Activated naive CD8-positive, alpha-beta T cell (primary cell): ENCODE data around the gene SLC9A9.

Experiments used
- H3K27ac Mint-ChIP-seq: one replicate; pipeline ENCODE4 v1.8.0; 2021; ENCODE audit warnings: mixed read lengths
- H3K27me3 Mint-ChIP-seq: one replicate; pipeline ENCODE4 v1.8.0; 2021; ENCODE audit warnings: mixed read lengths
- H3K36me3 Mint-ChIP-seq: one replicate; pipeline ENCODE4 v1.8.0; 2021; ENCODE audit warnings: mixed read lengths
- H3K4me1 Mint-ChIP-seq: one replicate; pipeline ENCODE4 v1.8.0; 2021; ENCODE audit warnings: low read depth, mixed read lengths
- H3K4me3 Mint-ChIP-seq: one replicate; pipeline ENCODE4 v1.8.0; 2021; ENCODE audit warnings: mild to moderate bottlenecking, mixed read lengths
- H3K9me3 Mint-ChIP-seq: one replicate; pipeline ENCODE4 v1.8.0; 2021; ENCODE audit warnings: low read depth, mixed read lengths

SLC9A9 gene

GRCh38 chr3:143252931-143253330, 595.3 kb downstream of the SLC9A9 start:
- no peaks in the 10 kb centered on the region for H3K36me3 Mint-ChIP-seq
- H3K4me3 Mint-ChIP-seq = no peak overlapping the region
- no peaks in the 10 kb centered on the region for H3K4me1 Mint-ChIP-seq
- no peak overlapping the region for H3K27ac Mint-ChIP-seq
- no peaks in the 10 kb centered on the region for H3K9me3 Mint-ChIP-seq
- no peaks in the 10 kb centered on the region for H3K27me3 Mint-ChIP-seq

DNA sequence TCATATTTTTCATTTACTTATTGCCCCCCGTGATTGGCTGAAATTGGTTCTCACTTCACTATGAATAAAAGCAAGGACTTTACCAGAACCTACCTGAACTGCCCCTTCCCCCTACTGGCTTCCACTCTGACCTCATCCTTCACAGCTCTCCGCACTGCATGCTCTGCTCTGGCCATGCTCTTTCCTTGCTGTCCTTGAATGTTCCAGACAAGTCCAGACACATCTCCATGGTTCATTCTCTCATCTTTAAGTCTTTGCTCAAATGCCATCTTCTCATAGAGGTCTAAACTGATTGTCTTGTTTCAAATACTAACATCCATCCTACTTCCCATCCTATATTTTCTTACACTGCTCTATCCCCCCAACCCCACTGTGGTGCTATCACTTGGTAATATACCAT, 599.3 kb downstream of the SLC9A9 start:
- H3K36me3 Mint-ChIP-seq = no peaks in the 10 kb centered on the region
- H3K4me3 Mint-ChIP-seq = no peak overlapping the region
- no peaks in the 10 kb centered on the region for H3K4me1 Mint-ChIP-seq
- H3K27me3 Mint-ChIP-seq = no peaks in the 10 kb centered on the region
- no peak overlapping the region for H3K27ac Mint-ChIP-seq
- H3K9me3 Mint-ChIP-seq = no peaks in the 10 kb centered on the region

DNA sequence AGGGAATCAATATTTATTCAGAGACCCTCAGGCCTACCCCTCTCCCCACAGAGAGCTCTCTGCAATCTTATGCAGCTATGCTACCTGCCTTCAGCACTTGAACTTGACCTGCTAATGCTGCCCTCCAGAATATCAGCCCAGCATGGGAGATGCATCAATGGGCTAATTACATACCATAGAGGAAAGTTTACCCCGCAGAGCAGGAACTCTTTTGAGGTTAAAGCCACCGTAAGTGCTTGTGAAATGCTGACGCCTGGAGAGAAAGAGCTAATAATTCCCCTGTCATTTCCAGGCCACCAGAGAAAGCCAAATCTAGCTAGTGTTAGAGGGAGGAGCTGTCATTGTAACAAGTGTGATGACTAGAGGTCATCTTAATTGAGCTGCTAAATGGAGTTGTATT, 601.2 kb downstream of the SLC9A9 start:
- H3K27me3 Mint-ChIP-seq = no peaks in the 10 kb centered on the region
- no peak overlapping the region for H3K27ac Mint-ChIP-seq
- no peak overlapping the region for H3K4me3 Mint-ChIP-seq
- H3K9me3 Mint-ChIP-seq = no peaks in the 10 kb centered on the region
- no peaks in the 10 kb centered on the region for H3K4me1 Mint-ChIP-seq
- H3K36me3 Mint-ChIP-seq = no peaks in the 10 kb centered on the region

DNA sequence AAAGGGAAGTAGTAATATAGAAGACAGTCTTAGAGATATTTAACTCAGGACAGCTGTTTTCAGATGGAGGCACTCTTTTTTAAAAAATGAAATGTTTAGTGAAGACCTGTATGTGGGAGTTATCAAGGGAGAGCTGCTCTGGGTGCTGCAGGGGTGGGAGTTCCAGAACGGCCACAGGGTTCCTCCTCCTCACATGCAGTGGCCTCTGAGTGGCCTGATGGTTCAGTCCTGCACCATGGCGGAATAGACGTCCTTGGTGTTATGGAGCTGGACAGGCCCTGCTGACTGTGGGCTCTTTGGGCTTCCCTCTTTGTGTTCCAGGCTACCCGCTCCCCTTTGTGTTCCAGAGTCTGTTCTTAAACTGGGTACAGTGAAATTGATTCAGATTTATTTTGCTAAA, 602.6 kb downstream of the SLC9A9 start:
- Mint-ChIP-seq H3K4me3 (no peak overlapping the region), H3K27me3 (no peaks in the 10 kb centered on the region), H3K9me3 (no peaks in the 10 kb centered on the region), H3K36me3 (no peaks in the 10 kb centered on the region), H3K4me1 (no peaks in the 10 kb centered on the region), H3K27ac (no peak overlapping the region)

DNA sequence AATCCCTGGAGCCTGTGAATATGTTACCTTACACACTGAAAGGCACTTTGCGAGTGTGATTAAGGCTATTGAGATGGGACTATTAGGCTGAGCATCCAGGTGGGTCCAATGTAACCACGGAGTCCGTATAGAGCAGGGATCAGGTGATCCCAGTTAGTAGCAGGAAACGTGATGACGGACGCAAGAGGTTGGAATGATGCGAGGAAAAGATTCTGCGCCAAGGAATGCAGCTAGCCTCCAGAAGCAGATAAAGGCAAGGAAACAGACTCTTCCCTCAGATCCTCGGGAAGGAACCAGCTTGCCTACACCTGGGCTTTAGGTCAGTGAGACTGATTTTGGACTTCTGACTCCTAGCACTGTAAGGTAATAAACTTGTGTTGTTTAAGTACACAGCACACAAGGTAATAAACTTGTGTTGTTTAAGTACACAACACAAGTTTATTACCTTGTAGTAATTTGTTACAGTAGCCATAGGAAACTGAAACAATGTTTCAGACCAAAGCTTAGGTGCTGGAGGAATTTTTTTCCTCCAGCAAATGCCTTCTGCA, 603.7 kb downstream of the SLC9A9 start:
- Mint-ChIP-seq H3K36me3 (no peaks in the 10 kb centered on the region), H3K27ac (no peak overlapping the region), H3K27me3 (no peaks in the 10 kb centered on the region), H3K9me3 (no peaks in the 10 kb centered on the region), H3K4me1 (peaks cover 2% of the 10 kb centered on the region), H3K4me3 (no peak overlapping the region)

DNA sequence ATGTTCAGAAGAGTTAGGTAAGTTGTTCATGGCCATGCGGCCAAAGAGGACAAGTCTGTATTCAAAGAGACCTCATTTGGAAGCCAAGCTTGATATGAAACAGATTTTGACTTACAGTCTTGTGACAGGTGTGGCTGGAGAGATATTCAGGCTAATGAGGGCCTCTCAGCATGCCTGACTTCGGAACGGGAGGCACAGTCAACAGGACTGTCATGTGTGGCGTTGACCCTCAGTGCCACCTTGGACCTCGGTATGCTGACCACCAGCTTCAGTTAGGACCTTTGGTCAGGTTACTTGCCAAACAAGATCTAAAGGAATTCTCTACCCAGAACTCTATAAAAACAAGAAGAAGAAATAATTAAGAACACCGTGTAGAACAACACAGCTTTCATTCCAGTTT, 604.6 kb downstream of the SLC9A9 start:
- no peak overlapping the region for H3K4me3 Mint-ChIP-seq
- no peaks in the 10 kb centered on the region for H3K9me3 Mint-ChIP-seq
- no peak overlapping the region for H3K27ac Mint-ChIP-seq
- no peaks in the 10 kb centered on the region for H3K27me3 Mint-ChIP-seq
- peaks cover 2% of the 10 kb centered on the region for H3K4me1 Mint-ChIP-seq
- no peaks in the 10 kb centered on the region for H3K36me3 Mint-ChIP-seq

DNA sequence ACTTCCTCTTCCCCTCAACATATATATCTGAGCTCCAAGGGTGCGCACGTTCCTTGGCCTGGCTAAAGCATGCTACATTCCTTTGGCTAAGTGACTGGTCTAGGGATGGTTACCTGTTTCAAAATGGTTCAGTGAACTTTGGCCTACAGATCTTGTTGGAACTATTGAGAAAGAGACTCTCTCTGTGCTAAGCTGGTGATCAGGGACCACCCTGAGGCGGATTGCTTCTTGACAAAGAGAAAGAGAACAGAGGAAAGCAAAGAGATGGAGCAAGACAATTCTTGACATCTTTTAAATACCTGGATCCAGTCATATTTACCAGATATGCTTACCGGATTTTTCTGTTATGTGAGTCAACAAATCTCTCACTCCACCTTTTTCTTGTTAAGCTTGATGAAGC, 605.6 kb downstream of the SLC9A9 start:
- Mint-ChIP-seq H3K4me1 (peaks cover 2% of the 10 kb centered on the region), H3K27ac (no peak overlapping the region), H3K9me3 (no peaks in the 10 kb centered on the region), H3K4me3 (no peak overlapping the region), H3K27me3 (no peaks in the 10 kb centered on the region), H3K36me3 (no peaks in the 10 kb centered on the region)

DNA sequence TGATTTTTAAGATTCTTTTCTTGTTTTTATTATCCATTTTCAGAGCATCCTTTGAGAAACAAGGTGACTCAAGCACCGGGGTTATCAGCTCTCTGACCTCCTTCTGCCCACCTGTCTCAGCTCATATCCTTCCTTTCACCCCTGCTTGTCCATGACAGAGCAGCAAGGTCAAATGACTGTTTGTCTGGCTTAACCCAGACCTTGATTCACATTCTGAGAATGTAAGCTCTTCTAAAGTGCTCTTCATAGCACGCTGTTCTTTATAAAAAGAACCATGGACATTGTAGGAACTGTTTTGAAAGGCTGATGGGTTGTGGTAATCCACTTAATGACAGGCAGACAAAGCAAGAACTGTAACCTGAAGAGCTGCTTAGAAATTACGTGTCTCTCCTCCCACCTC, 606.2 kb downstream of the SLC9A9 start:
- Mint-ChIP-seq H3K27ac (no peak overlapping the region), H3K27me3 (no peaks in the 10 kb centered on the region), H3K4me3 (no peak overlapping the region), H3K36me3 (no peaks in the 10 kb centered on the region), H3K9me3 (no peaks in the 10 kb centered on the region), H3K4me1 (peaks cover 4% of the 10 kb centered on the region)

- H3K27ac Mint-ChIP-seq = no peak overlapping the region
- peaks cover 3% of the 10 kb centered on the region for H3K36me3 Mint-ChIP-seq
- no peaks in the 10 kb centered on the region for H3K27me3 Mint-ChIP-seq
- H3K4me3 Mint-ChIP-seq = no peak overlapping the region
- no peaks in the 10 kb centered on the region for H3K9me3 Mint-ChIP-seq
- H3K4me1 Mint-ChIP-seq = peaks cover 6% of the 10 kb centered on the region
Measured at GRCh38 chr3:143241481-143241951, 606.8 kb downstream of the SLC9A9 start.

- H3K27me3 Mint-ChIP-seq = no peaks in the 10 kb centered on the region
- H3K36me3 Mint-ChIP-seq = peaks cover 3% of the 10 kb centered on the region
- no peak overlapping the region for H3K4me3 Mint-ChIP-seq
- peaks cover 8% of the 10 kb centered on the region for H3K4me1 Mint-ChIP-seq
- no peaks in the 10 kb centered on the region for H3K9me3 Mint-ChIP-seq
- H3K27ac Mint-ChIP-seq = no peak overlapping the region
Measured at GRCh38 chr3:143240886-143241285, 607.4 kb downstream of the SLC9A9 start.

GRCh38 chr3:143239031-143239430, 609.2 kb downstream of the SLC9A9 start:
- H3K4me3 Mint-ChIP-seq = no peak overlapping the region
- no peaks in the 10 kb centered on the region for H3K27me3 Mint-ChIP-seq
- no peaks in the 10 kb centered on the region for H3K9me3 Mint-ChIP-seq
- peaks cover 3% of the 10 kb centered on the region for H3K36me3 Mint-ChIP-seq
- H3K4me1 Mint-ChIP-seq = peaks cover 8% of the 10 kb centered on the region
- H3K27ac Mint-ChIP-seq = no peak overlapping the region

- H3K4me1 Mint-ChIP-seq = peaks cover 8% of the 10 kb centered on the region
- H3K27me3 Mint-ChIP-seq = no peaks in the 10 kb centered on the region
Measured at GRCh38 chr3:143237077-143237627, 611.1 kb downstream of the SLC9A9 start.

GRCh38 chr3:143236226-143236964, 611.9 kb downstream of the SLC9A9 start:
- Mint-ChIP-seq H3K4me3 (no peak overlapping the region), H3K4me1 (peaks cover 8% of the 10 kb centered on the region)

More at GRCh38 chr3:143237077-143237627, 611.1 kb downstream of the SLC9A9 start:
- Mint-ChIP-seq H3K4me3 (no peak overlapping the region), H3K27ac (no peak overlapping the region), H3K36me3 (peaks cover 3% of the 10 kb centered on the region), H3K9me3 (no peaks in the 10 kb centered on the region)

DNA sequence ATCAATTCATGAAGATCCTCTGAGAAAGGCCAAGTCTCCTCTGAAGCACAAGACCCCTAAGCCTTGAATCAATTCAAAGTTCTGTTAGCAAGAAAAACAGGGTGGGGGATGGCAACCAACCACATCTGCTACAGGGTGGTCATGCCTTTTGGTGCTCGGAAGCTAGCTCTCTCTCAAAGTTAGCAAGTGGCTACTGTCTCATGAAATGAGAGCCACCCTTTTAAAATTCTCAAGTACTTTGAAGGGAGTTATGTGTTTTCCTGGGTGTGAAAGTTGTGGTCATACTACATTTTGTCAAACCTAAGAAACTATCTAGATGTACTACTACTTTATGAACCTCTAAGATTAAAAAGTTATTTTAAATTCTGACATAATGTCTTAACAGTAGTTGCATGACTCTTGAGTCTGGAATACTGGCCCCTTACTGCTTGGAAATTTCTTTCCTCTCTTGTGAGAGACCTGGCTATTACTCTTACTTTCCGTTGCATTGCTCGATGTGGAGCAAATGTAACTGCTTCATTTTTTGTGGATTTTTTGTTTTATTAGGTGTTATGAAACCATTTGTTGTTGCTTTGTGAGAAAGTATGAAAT, 612.6 kb downstream of the SLC9A9 start:
- Mint-ChIP-seq H3K27me3 (no peaks in the 10 kb centered on the region), H3K9me3 (no peaks in the 10 kb centered on the region), H3K36me3 (peaks cover 3% of the 10 kb centered on the region), H3K4me3 (no peak overlapping the region), H3K27ac (no peak overlapping the region), H3K4me1 (peaks cover 8% of the 10 kb centered on the region)

More at GRCh38 chr3:143236226-143236964, 611.9 kb downstream of the SLC9A9 start:
- H3K9me3 Mint-ChIP-seq = no peaks in the 10 kb centered on the region
- H3K36me3 Mint-ChIP-seq = peaks cover 3% of the 10 kb centered on the region
- H3K27me3 Mint-ChIP-seq = no peaks in the 10 kb centered on the region
- no peak overlapping the region for H3K27ac Mint-ChIP-seq

DNA sequence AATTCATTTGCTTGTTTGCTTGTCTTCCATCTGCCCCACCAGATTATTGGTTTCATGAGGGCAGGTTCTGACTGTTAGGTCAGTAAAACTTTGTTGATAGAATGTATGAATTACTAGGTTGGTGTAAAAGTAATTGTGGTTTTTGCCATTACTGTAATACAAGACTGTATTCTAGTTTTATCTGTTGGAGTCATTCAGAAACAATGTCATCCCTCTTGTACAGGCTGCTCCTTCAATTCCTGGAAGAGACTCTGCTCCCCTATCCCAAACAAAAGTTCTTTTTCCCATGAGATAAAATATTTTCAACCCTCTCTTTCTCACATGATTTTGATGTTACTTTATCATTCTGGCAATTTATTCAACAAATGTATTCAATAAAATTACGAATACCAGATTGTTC, 613.7 kb downstream of the SLC9A9 start:
- no peak overlapping the region for H3K27ac Mint-ChIP-seq
- H3K4me1 Mint-ChIP-seq = peaks cover 6% of the 10 kb centered on the region
- no peaks in the 10 kb centered on the region for H3K27me3 Mint-ChIP-seq
- no peaks in the 10 kb centered on the region for H3K9me3 Mint-ChIP-seq
- H3K4me3 Mint-ChIP-seq = no peak overlapping the region
- peaks cover 3% of the 10 kb centered on the region for H3K36me3 Mint-ChIP-seq
